Measurements from ENCODE around the gene PCDH12.

Gene PCDH12

DNA sequence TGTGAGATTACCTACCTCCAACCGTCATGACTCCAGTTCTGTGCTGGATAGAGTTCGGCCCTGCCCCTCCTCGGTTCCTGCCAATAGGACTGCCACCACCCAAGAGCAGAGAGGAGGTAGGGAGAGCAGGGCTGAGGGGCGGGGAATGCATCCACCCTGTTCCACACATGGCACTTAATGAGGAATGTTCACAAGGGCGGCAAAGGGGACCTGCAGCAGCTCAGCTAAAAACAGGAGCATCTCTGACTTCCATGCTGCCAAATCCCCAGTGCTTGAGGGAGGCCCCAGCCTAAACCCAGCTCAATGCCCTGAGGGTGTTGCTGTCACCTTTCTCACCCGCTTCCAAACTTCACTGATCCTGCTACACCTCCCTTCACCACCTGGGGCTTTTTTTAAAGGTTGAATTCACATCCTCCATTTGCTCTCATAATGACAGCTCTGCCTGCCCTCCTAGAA lies 42.1 kb downstream of the PCDH12 start:
- H3K4ac ChIP-seq (ENCODE audit: low read depth, low read length) = no peak overlapping the region
- no peak overlapping the region for H2BK120ac ChIP-seq (ENCODE audit: low read depth, low read length)
- H3K18ac ChIP-seq (ENCODE audit: low read length) = no peak overlapping the region
- H3K79me1 ChIP-seq (ENCODE audit: low read length) = no peaks in the 10 kb centered on the region
- no peaks in the 10 kb centered on the region for H3K79me2 ChIP-seq (ENCODE audit: control insufficient read depth, insufficient read depth, low read length)
- no peaks in the 10 kb centered on the region for H3K36me3 ChIP-seq (ENCODE audit: control insufficient read depth, insufficient read depth, low read length)
- no peak overlapping the region for H4K8ac ChIP-seq (ENCODE audit: low read depth, low read length)
- no peak overlapping the region for H2BK5ac ChIP-seq (ENCODE audit: low read length)
- H3K27ac ChIP-seq (ENCODE audit: low read depth, low read length) = no peak overlapping the region
- no peak overlapping the region for H3K9ac ChIP-seq (ENCODE audit: low read length)
- no peak overlapping the region for H2BK15ac ChIP-seq (replicated peaks; ENCODE audit: low read depth)
- H3K27me3 ChIP-seq (ENCODE audit: insufficient read depth, low read length, poor library complexity) = no peaks in the 10 kb centered on the region
- no peak overlapping the region for H4K5ac ChIP-seq (ENCODE audit: low read length)
- peak; percentile 86 for DNase-seq
- H3K23ac ChIP-seq (ENCODE audit: low read length) = no peak overlapping the region
- H3K4me3 ChIP-seq (ENCODE audit: low read length) = no peak overlapping the region
- no peak overlapping the region for H2AK5ac ChIP-seq (ENCODE audit: low read length)
- no peak overlapping the region for H3K56ac ChIP-seq (ENCODE audit: low read length)
- no peaks in the 10 kb centered on the region for H3K4me1 ChIP-seq (ENCODE audit: control insufficient read depth, low read depth, low read length)
- no peak overlapping the region for H3K4me2 ChIP-seq (ENCODE audit: low read length)
- WGBS (ENCODE audit: extremely low coverage, insufficient coverage, low lambda C conversion rate) = no CpG with 5 or more reads among the region's 6 CpGs

DNA sequence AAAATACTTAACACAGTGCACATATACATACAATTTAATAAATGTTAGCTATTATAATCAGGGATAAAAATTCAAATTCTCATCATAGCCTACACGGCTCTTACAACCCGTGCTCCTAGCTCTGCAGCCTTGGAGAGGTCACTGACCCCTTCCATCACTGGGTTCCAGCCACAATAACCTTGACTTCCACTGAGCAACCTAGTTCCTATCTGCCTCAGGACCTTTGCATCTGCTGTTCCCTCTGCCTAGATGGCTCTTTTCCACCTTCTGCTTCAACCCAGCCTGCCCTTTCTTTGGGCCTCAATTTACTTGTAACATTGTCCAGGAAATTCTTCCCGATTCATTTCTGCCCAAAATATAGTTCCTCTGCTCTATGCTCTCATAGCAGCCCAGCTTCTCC lies 43.2 kb downstream of the PCDH12 start:
- no peak overlapping the region for H3K18ac ChIP-seq (ENCODE audit: low read length)
- H3K23ac ChIP-seq (ENCODE audit: low read length) = no peak overlapping the region
- no peak overlapping the region for H3K27ac ChIP-seq (ENCODE audit: low read depth, low read length)
- no peaks in the 10 kb centered on the region for H3K79me2 ChIP-seq (ENCODE audit: control insufficient read depth, insufficient read depth, low read length)
- H4K5ac ChIP-seq (ENCODE audit: low read length) = no peak overlapping the region
- no peak overlapping the region for H2BK15ac ChIP-seq (replicated peaks; ENCODE audit: low read depth)
- no peaks in the 10 kb centered on the region for H3K4me1 ChIP-seq (ENCODE audit: control insufficient read depth, low read depth, low read length)
- H2BK5ac ChIP-seq (ENCODE audit: low read length) = no peak overlapping the region
- H4K8ac ChIP-seq (ENCODE audit: low read depth, low read length) = no peak overlapping the region
- no peak overlapping the region for H3K56ac ChIP-seq (ENCODE audit: low read length)
- no peak overlapping the region for H2AK5ac ChIP-seq (ENCODE audit: low read length)
- H2BK120ac ChIP-seq (ENCODE audit: low read depth, low read length) = no peak overlapping the region
- no peak overlapping the region for H3K9ac ChIP-seq (ENCODE audit: low read length)
- no CpG with 5 or more reads among the region's 3 CpGs for WGBS (ENCODE audit: extremely low coverage, insufficient coverage, low lambda C conversion rate)
- H3K27me3 ChIP-seq (ENCODE audit: insufficient read depth, low read length, poor library complexity) = no peaks in the 10 kb centered on the region
- H3K79me1 ChIP-seq (ENCODE audit: low read length) = no peaks in the 10 kb centered on the region
- DNase-seq = no peak
- no peaks in the 10 kb centered on the region for H3K36me3 ChIP-seq (ENCODE audit: control insufficient read depth, insufficient read depth, low read length)
- no peak overlapping the region for H3K4ac ChIP-seq (ENCODE audit: low read depth, low read length)
- no peak overlapping the region for H3K4me3 ChIP-seq (ENCODE audit: low read length)
- no peak overlapping the region for H3K4me2 ChIP-seq (ENCODE audit: low read length)

DNA sequence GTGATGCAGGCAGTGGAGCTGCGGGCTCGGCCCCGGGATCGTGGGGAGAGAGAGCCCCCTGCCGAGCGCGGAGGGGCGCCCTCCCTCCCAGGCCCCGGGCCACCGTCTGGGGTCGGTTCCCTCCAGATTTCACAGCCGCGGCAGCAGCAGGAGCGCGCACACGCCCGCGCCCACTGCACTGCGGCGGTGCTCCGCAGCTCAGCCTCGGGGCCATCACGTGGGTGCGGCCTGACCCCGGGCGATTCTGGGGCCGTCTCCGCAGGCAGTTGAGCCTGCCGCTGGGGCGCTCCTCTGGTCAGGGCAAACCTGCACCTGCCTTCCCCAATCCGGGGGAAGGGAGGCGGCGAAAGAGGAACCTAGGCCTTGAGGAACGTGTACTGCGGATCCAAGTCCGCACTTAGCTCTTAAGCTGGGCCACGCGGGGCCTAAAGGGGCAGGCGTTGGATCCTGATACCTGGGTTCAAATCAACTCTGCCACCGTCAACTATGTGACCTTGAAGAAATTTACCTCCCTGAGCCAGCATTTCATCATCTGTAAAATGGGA lies 43.7 kb downstream of the PCDH12 start:
- H3K27ac ChIP-seq (ENCODE audit: low read depth, low read length) = no peak overlapping the region
- H3K27me3 ChIP-seq (ENCODE audit: insufficient read depth, low read length, poor library complexity) = no peaks in the 10 kb centered on the region
- no peak overlapping the region for H2AK5ac ChIP-seq (ENCODE audit: low read length)
- H3K9ac ChIP-seq (ENCODE audit: low read length) = peak overlapping the region; percentile 7
- H2BK5ac ChIP-seq (ENCODE audit: low read length) = no peak overlapping the region
- H3K18ac ChIP-seq (ENCODE audit: low read length) = no peak overlapping the region
- H2BK120ac ChIP-seq (ENCODE audit: low read depth, low read length) = no peak overlapping the region
- no peaks in the 10 kb centered on the region for H3K79me1 ChIP-seq (ENCODE audit: low read length)
- peak; percentile 50 for DNase-seq
- H4K8ac ChIP-seq (ENCODE audit: low read depth, low read length) = no peak overlapping the region
- H3K79me2 ChIP-seq (ENCODE audit: control insufficient read depth, insufficient read depth, low read length) = no peaks in the 10 kb centered on the region
- no peak overlapping the region for H4K5ac ChIP-seq (ENCODE audit: low read length)
- H2BK15ac ChIP-seq (replicated peaks; ENCODE audit: low read depth) = no peak overlapping the region
- no CpG with 5 or more reads among the region's 40 CpGs for WGBS (ENCODE audit: extremely low coverage, insufficient coverage, low lambda C conversion rate)
- H3K36me3 ChIP-seq (ENCODE audit: control insufficient read depth, insufficient read depth, low read length) = no peaks in the 10 kb centered on the region
- H3K4me1 ChIP-seq (ENCODE audit: control insufficient read depth, low read depth, low read length) = no peaks in the 10 kb centered on the region
- no peak overlapping the region for H3K23ac ChIP-seq (ENCODE audit: low read length)
- peak overlapping the region; percentile 74 for H3K56ac ChIP-seq (ENCODE audit: low read length)
- no peak overlapping the region for H3K4ac ChIP-seq (ENCODE audit: low read depth, low read length)
- H3K4me2 ChIP-seq (ENCODE audit: low read length) = peak overlapping the region; percentile 39
- H3K4me3 ChIP-seq (ENCODE audit: low read length) = no peak overlapping the region

DNA sequence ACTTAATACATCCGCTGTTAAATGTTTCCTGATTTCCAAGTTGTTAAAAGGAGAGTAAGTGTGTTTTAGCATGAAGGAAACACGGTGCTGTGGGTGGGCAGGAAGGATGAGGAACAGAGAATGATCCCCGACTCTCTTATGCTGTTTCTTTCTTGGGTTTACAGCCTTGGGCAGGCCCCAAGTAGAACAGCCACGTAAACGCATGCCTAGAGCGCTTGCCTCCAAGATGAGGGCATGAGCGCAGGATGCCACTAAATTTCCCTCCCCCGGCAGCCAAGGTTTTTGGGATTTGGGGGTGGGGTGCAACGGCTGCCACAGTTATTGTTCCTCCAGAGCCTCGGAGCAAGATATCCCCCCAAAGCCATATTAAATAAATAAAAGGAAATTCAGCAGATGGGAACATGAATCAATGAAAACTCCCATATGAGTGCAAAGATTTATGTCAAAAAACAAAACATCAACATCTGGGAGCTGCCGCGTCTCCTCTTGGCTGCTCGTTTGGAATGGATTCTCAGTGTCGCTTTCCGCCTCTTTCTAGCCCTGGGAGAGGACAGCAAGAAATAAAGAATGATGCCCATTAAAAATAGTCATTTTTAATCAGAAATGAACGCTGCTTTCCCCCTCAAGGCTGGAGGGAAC lies 44.3 kb downstream of the PCDH12 start:
- H3K27me3 ChIP-seq (ENCODE audit: insufficient read depth, low read length, poor library complexity) = no peaks in the 10 kb centered on the region
- H4K5ac ChIP-seq (ENCODE audit: low read length) = no peak overlapping the region
- H4K8ac ChIP-seq (ENCODE audit: low read depth, low read length) = no peak overlapping the region
- peak overlapping the region; percentile 7 for H3K9ac ChIP-seq (ENCODE audit: low read length)
- H3K79me1 ChIP-seq (ENCODE audit: low read length) = no peaks in the 10 kb centered on the region
- H2AK5ac ChIP-seq (ENCODE audit: low read length) = no peak overlapping the region
- H3K56ac ChIP-seq (ENCODE audit: low read length) = peak overlapping the region; percentile 74
- DNase-seq = no peak
- H3K4ac ChIP-seq (ENCODE audit: low read depth, low read length) = no peak overlapping the region
- H3K18ac ChIP-seq (ENCODE audit: low read length) = no peak overlapping the region
- no peak overlapping the region for H3K4me3 ChIP-seq (ENCODE audit: low read length)
- H3K79me2 ChIP-seq (ENCODE audit: control insufficient read depth, insufficient read depth, low read length) = no peaks in the 10 kb centered on the region
- H3K23ac ChIP-seq (ENCODE audit: low read length) = no peak overlapping the region
- no peaks in the 10 kb centered on the region for H3K4me1 ChIP-seq (ENCODE audit: control insufficient read depth, low read depth, low read length)
- no peak overlapping the region for H2BK120ac ChIP-seq (ENCODE audit: low read depth, low read length)
- no peak overlapping the region for H2BK15ac ChIP-seq (replicated peaks; ENCODE audit: low read depth)
- no peaks in the 10 kb centered on the region for H3K36me3 ChIP-seq (ENCODE audit: control insufficient read depth, insufficient read depth, low read length)
- peak overlapping the region; percentile 39 for H3K4me2 ChIP-seq (ENCODE audit: low read length)
- H3K27ac ChIP-seq (ENCODE audit: low read depth, low read length) = no peak overlapping the region
- H2BK5ac ChIP-seq (ENCODE audit: low read length) = no peak overlapping the region
- WGBS (ENCODE audit: extremely low coverage, insufficient coverage, low lambda C conversion rate) = no CpG with 5 or more reads among the region's 16 CpGs

DNA sequence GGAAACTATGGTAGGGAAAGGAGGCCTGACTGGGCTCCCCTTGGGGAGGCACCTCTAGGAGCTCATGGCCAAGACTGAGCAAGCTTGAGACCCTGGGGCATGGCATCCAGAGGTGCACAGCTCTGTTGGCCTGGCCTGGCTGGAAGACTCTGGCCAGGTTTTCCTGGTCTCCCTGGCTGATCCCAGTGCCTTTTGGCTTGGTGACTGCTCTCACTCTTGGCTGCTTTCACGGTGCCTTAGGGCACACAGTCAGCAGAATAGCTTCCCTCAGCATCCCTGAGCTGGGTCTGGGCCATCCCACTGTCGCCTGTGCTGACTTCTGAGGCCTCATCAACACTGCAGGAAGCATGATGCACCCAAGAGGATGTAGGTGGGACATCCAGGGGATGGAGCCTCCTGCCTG lies 47.7 kb downstream of the PCDH12 start:
- H2BK5ac ChIP-seq (ENCODE audit: low read length) = no peak overlapping the region
- no peak overlapping the region for H3K4me3 ChIP-seq (ENCODE audit: low read length)
- H3K79me1 ChIP-seq (ENCODE audit: low read length) = no peaks in the 10 kb centered on the region
- no CpG with 5 or more reads among the region's 2 CpGs for WGBS (ENCODE audit: extremely low coverage, insufficient coverage, low lambda C conversion rate)
- H3K36me3 ChIP-seq (ENCODE audit: control insufficient read depth, insufficient read depth, low read length) = no peaks in the 10 kb centered on the region
- H3K4me2 ChIP-seq (ENCODE audit: low read length) = no peak overlapping the region
- H3K23ac ChIP-seq (ENCODE audit: low read length) = no peak overlapping the region
- no peaks in the 10 kb centered on the region for H3K27me3 ChIP-seq (ENCODE audit: insufficient read depth, low read length, poor library complexity)
- no peak overlapping the region for H3K9ac ChIP-seq (ENCODE audit: low read length)
- H3K56ac ChIP-seq (ENCODE audit: low read length) = no peak overlapping the region
- peak; percentile 26 for DNase-seq
- no peaks in the 10 kb centered on the region for H3K4me1 ChIP-seq (ENCODE audit: control insufficient read depth, low read depth, low read length)
- H3K4ac ChIP-seq (ENCODE audit: low read depth, low read length) = no peak overlapping the region
- no peak overlapping the region for H2BK120ac ChIP-seq (ENCODE audit: low read depth, low read length)
- no peak overlapping the region for H4K8ac ChIP-seq (ENCODE audit: low read depth, low read length)
- H3K27ac ChIP-seq (ENCODE audit: low read depth, low read length) = no peak overlapping the region
- no peak overlapping the region for H4K5ac ChIP-seq (ENCODE audit: low read length)
- H3K79me2 ChIP-seq (ENCODE audit: control insufficient read depth, insufficient read depth, low read length) = no peaks in the 10 kb centered on the region
- no peak overlapping the region for H3K18ac ChIP-seq (ENCODE audit: low read length)
- H2BK15ac ChIP-seq (replicated peaks; ENCODE audit: low read depth) = no peak overlapping the region
- H2AK5ac ChIP-seq (ENCODE audit: low read length) = no peak overlapping the region

GRCh38 chr5:141909212-141909611 lies 48.8 kb downstream of the PCDH12 start:
- Histone ChIP-seq H3K27me3 (ENCODE audit: insufficient read depth, low read length, poor library complexity) (no peaks in the 10 kb centered on the region), H3K9ac (ENCODE audit: low read length) (no peak overlapping the region), H3K4me3 (ENCODE audit: low read length) (no peak overlapping the region), H2AK5ac (ENCODE audit: low read length) (no peak overlapping the region), H3K79me1 (ENCODE audit: low read length) (no peaks in the 10 kb centered on the region), H3K4ac (ENCODE audit: low read depth, low read length) (no peak overlapping the region), H2BK15ac (replicated peaks; ENCODE audit: low read depth) (no peak overlapping the region), H3K79me2 (ENCODE audit: control insufficient read depth, insufficient read depth, low read length) (no peaks in the 10 kb centered on the region), H3K4me1 (ENCODE audit: control insufficient read depth, low read depth, low read length) (no peaks in the 10 kb centered on the region), H4K5ac (ENCODE audit: low read length) (no peak overlapping the region), H3K18ac (ENCODE audit: low read length) (no peak overlapping the region), H3K4me2 (ENCODE audit: low read length) (no peak overlapping the region), H2BK120ac (ENCODE audit: low read depth, low read length) (no peak overlapping the region), H4K8ac (ENCODE audit: low read depth, low read length) (no peak overlapping the region), H3K27ac (ENCODE audit: low read depth, low read length) (no peak overlapping the region), H2BK5ac (ENCODE audit: low read length) (no peak overlapping the region), H3K23ac (ENCODE audit: low read length) (no peak overlapping the region), H3K56ac (ENCODE audit: low read length) (no peak overlapping the region), H3K36me3 (ENCODE audit: control insufficient read depth, insufficient read depth, low read length) (no peaks in the 10 kb centered on the region)
- WGBS (ENCODE audit: extremely low coverage, insufficient coverage, low lambda C conversion rate) = no CpG with 5 or more reads among the region's 4 CpGs
- DNase-seq = no peak
